Retinal pigment epithelial cell (primary cell): Measurements from ENCODE around the gene FASN.
A peak's percentile ranks its signal among the peaks of the same experiment; 100 is the strongest.

Source experiments
- DNase-seq: peaks from one replicate; pipeline ENCODE4 v3.0.0-alpha.2; 2010; ENCODE audit warnings: low read depth
- H3K4me3 ChIP-seq: 2 replicates; pipeline ENCODE4 v1.5.1; 2011; ENCODE audit warnings: mild to moderate bottlenecking, low read length, control low read depth, moderate library complexity
- CTCF ChIP-seq: conservative IDR thresholded peaks from 2 replicates; pipeline ENCODE4 v1.5.1; 2011; ENCODE audit warnings: low read depth, low read length, control low read depth, inconsistent platforms

FASN gene

GRCh38 chr17:82034371-82035011 is 63.5 kb downstream of the FASN start:
- DNase-seq: no peak
- no peak for TF ChIP-seq CTCF
- no peak overlapping the region for H3K4me3 ChIP-seq

GRCh38 chr17:82033359-82034085 is 64.5 kb downstream of the FASN start:
- no peak for TF ChIP-seq CTCF
- no peak overlapping the region for H3K4me3 ChIP-seq
- DNase-seq: no peak

- H3K4me3 ChIP-seq: peak overlapping the region; percentile 50
- no peak for TF ChIP-seq CTCF
- DNase-seq: no peak
Observed at GRCh38 chr17:82031885-82032627, 66.0 kb downstream of the FASN start.

GRCh38 chr17:82031303-82031884 is 66.6 kb downstream of the FASN start, which contains the start of gene RAC3:
RAC3 (plus strand) TSS chr17:82031678; CDS start chr17:82031762, 84 bp downstream.
- H3K4me3 ChIP-seq: peak within 1 kb of the TSS; percentile 50
- DNase-seq: no peak
- no peak for TF ChIP-seq CTCF

- TF ChIP-seq CTCF: peak; percentile 67
- peak; percentile 34 for DNase-seq
- peak overlapping the region; percentile 49 for H3K4me3 ChIP-seq
Observed at GRCh38 chr17:82030470-82031302, 67.3 kb downstream of the FASN start.

GRCh38 chr17:82029990-82030469 is 68.0 kb downstream of the FASN start:
- DNase-seq: no peak
- H3K4me3 ChIP-seq: no peak overlapping the region
- TF ChIP-seq CTCF: no peak
